ENCODE data around the gene DCTN3.

DCTN3 gene

GRCh38 chr9:34650816-34651215 lies 30.5 kb upstream of the DCTN3 start:
- intact Hi-C loops (cut with DNase I; ENCODE audit: low total_unique reads): no loop called here
- TF ChIP-seq, protein P1, sequence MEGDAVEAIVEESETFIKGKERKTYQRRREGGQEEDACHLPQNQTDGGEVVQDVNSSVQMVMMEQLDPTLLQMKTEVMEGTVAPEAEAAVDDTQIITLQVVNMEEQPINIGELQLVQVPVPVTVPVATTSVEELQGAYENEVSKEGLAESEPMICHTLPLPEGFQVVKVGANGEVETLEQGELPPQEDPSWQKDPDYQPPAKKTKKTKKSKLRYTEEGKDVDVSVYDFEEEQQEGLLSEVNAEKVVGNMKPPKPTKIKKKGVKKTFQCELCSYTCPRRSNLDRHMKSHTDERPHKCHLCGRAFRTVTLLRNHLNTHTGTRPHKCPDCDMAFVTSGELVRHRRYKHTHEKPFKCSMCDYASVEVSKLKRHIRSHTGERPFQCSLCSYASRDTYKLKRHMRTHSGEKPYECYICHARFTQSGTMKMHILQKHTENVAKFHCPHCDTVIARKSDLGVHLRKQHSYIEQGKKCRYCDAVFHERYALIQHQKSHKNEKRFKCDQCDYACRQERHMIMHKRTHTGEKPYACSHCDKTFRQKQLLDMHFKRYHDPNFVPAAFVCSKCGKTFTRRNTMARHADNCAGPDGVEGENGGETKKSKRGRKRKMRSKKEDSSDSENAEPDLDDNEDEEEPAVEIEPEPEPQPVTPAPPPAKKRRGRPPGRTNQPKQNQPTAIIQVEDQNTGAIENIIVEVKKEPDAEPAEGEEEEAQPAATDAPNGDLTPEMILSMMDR (IDR thresholded peaks at IDR 0.05): no peak

GRCh38 chr9:34648673-34649072 lies 28.4 kb upstream of the DCTN3 start:
- DNase-seq: no peak
- Histone ChIP-seq H3K27ac (no peak overlapping the region), H3K4me3 (no peak overlapping the region), H3K36me3 (peaks cover 8 to 17% (median 16%) of the 10 kb centered on the region in 3 donors), H3K9me3 (no peaks in the 10 kb centered on the region), H3K4me1 (peaks cover 8 to 54% (median 48%) of the 10 kb centered on the region in 4 donors), H3K27me3 (no peaks in the 10 kb centered on the region)
- TF ChIP-seq, protein P1 (IDR thresholded peaks at IDR 0.05): no peak
- intact Hi-C loops (cut with DNase I; ENCODE audit: low total_unique reads): no loop called here

More at GRCh38 chr9:34650816-34651215, 30.5 kb upstream of the DCTN3 start:
- no peak overlapping the region for H3K4me3 ChIP-seq
- no peaks in the 10 kb centered on the region for H3K9me3 ChIP-seq
- no peaks in the 10 kb centered on the region for H3K27me3 ChIP-seq
- DNase-seq: no peak
- H3K36me3 ChIP-seq: peaks cover 8 to 17% (median 16%) of the 10 kb centered on the region in 3 donors
- H3K4me1 ChIP-seq: peaks cover 8 to 74% (median 67%) of the 10 kb centered on the region in 4 donors
- peak overlapping the region; percentile 86 to 93 for H3K27ac ChIP-seq

- Histone ChIP-seq H3K9me3 (no peaks in the 10 kb centered on the region), H3K27ac (peak overlapping the region; percentile 89 to 94), H3K36me3 (peaks cover 8 to 17% (median 16%) of the 10 kb centered on the region in 3 donors), H3K4me1 (peaks cover 2 to 43% (median 38%) of the 10 kb centered on the region in 4 donors), H3K27me3 (no peaks in the 10 kb centered on the region), H3K4me3 (peak overlapping the region; percentile 81 to 96)
- TF ChIP-seq, protein P1 (IDR thresholded peaks at IDR 0.05): no peak
- no peak for DNase-seq
- intact Hi-C loops (cut with DNase I; ENCODE audit: low total_unique reads): no loop called here
Observed at GRCh38 chr9:34647651-34648050, 27.4 kb upstream of the DCTN3 start.

- H3K4me1 ChIP-seq: peaks cover 0 to 38% (median 33%) of the 10 kb centered on the region in 4 donors
- intact Hi-C loops (cut with DNase I; ENCODE audit: low total_unique reads): no loop called here
Observed at GRCh38 chr9:34647084-34647403, 26.7 kb upstream of the DCTN3 start.

DNA sequence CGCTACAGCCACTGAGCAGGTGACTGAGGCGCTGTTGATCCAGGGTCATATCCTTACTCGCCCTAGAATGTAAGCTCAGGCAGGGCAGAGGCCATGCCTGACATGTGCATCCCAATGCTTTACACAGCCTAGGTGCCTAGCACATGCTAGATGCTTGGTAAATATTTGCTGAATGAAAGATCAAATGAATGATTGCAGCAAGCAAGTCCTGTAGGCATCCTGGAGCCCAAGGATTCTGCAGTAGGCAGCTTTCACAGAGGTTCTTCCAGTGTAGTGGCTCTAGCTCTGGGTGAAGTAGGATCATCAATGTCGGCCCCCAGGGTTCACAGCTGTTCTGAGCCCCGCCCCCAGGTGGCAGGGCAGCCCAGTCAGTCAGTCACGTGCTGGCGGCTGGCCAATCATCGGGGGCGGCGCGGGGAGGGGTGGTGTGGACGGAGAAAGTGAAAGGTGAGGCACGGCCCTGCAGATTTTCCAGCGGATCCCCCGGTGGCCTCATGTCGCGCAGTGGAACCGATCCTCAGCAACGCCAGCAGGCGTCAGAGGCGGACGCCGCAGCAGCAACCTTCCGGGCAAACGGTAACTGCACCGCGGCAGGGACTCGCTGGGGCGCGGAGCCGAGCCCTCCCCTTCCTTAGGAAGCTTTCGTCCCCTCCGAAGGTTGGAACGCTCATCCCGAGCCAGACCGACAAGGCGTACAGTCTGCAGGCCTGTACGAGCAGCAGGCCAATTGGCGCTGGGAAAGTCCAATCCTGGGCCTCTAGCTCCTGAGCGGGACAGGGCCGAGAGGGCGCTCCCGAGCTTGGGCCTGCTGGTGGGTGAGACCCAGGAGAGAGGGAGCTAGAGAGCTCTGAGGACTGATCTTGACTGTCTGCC lies 26.2 kb upstream of the DCTN3 start, which contains the start of gene GALT:
GALT (plus strand) TSS at position 465 of the 873 bp plus-strand sequence; CDS start at position 495, 30 bp downstream.
- intact Hi-C loops (cut with DNase I; ENCODE audit: low total_unique reads): no loop called here
- H3K27ac ChIP-seq: peak within 1 kb of the TSS; percentile 89 to 94
- peak; percentile 97 for DNase-seq
- no peaks in the 10 kb centered on the region for H3K9me3 ChIP-seq
- H3K4me1 ChIP-seq: peaks cover 0 to 34% (median 29%) of the 10 kb centered on the region in 4 donors
- no peaks in the 10 kb centered on the region for H3K27me3 ChIP-seq
- peak within 1 kb of the TSS; percentile 81 to 96 for H3K4me3 ChIP-seq
- peaks cover 8 to 17% (median 16%) of the 10 kb centered on the region in 3 donors for H3K36me3 ChIP-seq
- TF ChIP-seq, protein P1 (IDR thresholded peaks at IDR 0.05): peak; percentile 39 to 55

More at GRCh38 chr9:34647084-34647403, 26.7 kb upstream of the DCTN3 start:
- Histone ChIP-seq H3K9me3 (no peaks in the 10 kb centered on the region), H3K27ac (peak overlapping the region; percentile 89 to 94), H3K4me3 (peak overlapping the region; percentile 81 to 96), H3K36me3 (peaks cover 8 to 17% (median 16%) of the 10 kb centered on the region in 3 donors), H3K27me3 (no peaks in the 10 kb centered on the region)
- DNase-seq: no peak
- TF ChIP-seq, protein P1 (IDR thresholded peaks at IDR 0.05): no peak

All from tibial artery (tissue), 4 donors.